GM12892 (cell line): ENCODE measurements around the gene MGMT.

Experiments used
- DNase-seq: peaks from one replicate; pipeline ENCODE4 v3.0.0; 2011; ENCODE audit not compliant: insufficient read length
- FAIRE-seq: peaks from 2 replicates; lab custom pipeline; 2011; peaks lifted over from hg19 to GRCh38; lab: Jason Lieb, UNC
- POLR2A ChIP-seq: IDR thresholded peaks from 2 replicates; pipeline ENCODE4 v1.6.1; 2011; ENCODE audit warnings: low read depth, low read length, control low read depth
- POLR2AphosphoS5 ChIP-seq: IDR thresholded peaks from 2 replicates; pipeline ENCODE4 v1.6.1; 2011; ENCODE audit warnings: low read depth, low read length, control low read depth
- TAF1 ChIP-seq: IDR thresholded peaks from 2 replicates; pipeline ENCODE4 v1.6.1; 2011; ENCODE audit warnings: low read depth, mild to moderate bottlenecking, control low read depth, low read length, borderline replicate concordance

Gene MGMT

DNA sequence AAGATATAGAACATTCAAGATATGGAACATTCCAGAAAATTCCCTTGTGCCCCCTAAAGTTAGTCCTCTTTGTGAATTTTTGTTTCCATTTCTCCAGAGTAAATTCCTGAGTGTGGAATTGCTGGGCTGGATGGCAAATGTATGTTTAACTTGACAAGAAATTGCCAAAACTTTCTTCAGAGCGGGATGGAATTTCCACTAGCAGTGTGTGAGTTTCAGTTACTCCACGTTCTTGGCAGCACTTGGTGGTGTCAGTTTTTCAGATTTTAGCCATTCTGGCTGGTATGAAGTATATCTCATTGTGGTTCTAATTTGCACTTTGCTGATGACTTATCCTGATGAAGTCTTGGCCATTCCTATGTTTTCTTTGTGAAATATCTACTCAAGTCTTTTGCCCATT is 71.2 kb downstream of the MGMT start:
- DNase-seq, result no peak
- TF ChIP-seq TAF1 (no peak), POLR2AphosphoS5 (no peak), POLR2A (no peak)
- FAIRE-seq, result no peak

DNA sequence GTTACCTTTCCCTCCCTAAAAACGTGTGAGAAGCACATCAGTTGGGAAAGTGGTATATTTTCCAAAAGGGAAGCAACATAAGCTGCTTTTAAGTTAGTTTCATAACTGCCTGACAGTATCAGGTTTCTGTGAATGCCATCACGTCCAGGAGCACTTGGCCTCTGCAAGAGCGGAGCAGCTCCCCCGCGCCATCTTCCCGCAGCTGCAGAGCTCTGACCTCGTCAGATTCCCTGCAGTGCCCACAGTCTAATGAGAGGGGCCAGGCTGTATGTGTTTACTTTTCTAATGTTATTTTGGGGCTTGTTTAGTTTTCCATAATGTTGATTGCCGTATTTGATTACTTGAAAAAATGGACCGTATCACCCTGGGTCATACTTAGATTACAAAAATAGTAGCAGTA is 74.2 kb downstream of the MGMT start:
- no peak for TF ChIP-seq POLR2AphosphoS5
- DNase-seq (no peak), FAIRE-seq (no peak)

DNA sequence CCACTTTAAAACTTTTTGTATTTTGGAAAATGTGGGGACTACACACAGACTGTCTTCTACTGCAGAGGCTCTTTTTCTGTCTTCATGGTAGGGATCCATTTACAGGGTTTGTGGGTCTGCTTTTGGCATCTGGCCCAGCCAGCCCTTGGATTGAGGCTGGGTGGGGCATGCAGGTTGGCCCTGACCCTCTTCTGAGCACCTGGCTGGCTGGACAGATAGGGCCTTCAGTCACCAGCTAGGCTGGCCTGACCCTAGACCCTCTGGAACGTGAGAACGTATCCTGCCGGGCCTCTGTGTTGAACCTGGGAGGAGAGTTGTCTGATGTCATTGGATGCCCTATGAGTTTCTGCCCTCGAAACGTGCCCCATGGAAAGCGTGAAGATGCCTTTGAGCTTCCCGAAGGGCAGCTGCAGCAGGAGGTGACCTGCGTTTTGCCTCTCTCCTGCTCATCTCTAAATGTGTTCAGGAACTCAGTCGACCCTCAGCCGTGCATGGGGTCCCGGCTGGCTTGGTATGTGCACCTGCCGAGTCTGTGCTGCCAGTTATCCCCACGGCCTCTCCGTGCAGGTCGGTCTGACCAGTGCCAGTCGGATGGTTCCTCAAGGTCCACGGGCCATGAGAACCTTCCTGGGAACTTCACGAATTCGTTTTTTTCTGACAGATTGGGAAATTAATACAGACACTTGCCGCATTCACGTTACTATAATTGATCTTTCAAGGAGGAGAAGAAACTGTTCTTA is 74.9 kb downstream of the MGMT start:
- FAIRE-seq, result no peak
- no peak for TF ChIP-seq POLR2A
- TF ChIP-seq TAF1, result no peak

DNA sequence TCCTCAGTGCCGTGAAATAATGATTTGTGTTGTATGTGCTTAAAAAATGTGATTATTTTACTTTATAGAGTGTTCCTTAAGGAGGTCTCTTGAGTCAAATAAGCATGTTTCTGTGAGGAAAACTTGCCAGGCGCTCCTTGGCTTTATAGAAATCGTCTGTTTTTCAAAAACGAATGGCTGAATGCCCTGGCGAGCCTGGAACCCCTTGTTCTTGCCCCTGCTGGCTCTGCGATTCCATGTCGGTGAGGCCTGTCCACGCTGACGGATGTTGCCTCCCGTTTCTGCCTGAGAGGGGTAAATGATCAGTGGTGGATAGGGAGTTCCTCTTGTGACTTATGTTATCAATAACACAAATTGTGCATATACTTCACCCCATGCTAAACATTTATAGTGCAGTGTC is 75.5 kb downstream of the MGMT start:
- FAIRE-seq (no peak), DNase-seq (no peak)
- TF ChIP-seq POLR2AphosphoS5, result no peak
- no peak for TF ChIP-seq TAF1
- no peak for TF ChIP-seq POLR2A

More for the DNA sequence above, 74.9 kb downstream of the MGMT start:
- DNase-seq, result no peak

DNA sequence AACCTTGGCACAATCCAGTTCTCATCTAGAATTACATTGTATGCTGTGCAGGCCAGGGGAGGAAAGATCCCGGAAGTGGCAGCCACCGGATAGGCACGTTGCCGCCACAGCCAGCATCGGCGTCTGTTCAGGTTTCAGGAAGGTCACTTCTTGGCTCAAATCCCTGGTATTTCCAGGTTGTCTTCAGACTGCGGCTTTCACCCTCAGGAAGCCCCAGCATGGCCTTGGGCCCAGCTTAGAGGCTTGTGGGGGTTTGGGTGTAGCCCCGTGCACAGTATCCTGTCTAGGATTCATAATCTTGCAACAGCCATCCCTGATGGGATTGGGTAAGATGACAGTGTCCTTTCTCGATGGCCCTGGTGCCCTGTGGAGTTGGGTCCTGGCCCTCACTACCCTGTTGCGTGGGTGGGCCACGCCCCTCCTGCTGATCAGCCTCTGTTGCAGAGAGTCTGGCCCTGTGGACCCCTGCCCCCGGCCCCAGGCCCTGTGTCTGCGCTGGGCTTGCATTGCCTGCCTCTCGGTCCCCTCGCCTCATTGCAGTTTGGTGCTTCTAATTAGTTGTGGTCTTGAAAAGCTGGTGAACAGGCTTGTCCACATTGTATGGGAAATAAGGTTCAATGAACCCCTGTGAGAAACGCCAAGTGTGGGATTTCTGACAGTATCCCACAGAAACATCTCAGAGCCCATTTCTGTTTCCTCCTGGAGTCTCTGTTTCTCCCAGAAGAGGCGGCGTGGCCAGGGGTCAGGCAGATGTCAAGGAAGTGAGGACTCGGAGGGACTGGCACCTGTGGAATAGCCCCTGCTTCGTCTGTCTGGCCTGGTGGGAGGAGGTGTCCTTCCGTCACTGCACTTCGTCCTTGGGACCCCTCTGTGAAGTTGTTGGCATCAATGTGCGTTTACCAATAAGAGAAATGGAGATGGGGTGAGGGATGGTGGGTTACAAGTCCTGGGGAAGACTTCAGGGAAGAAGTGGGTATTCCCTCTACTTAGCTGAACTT is 77.5 kb downstream of the MGMT start:
- DNase-seq, result no peak
- no peak for TF ChIP-seq POLR2AphosphoS5
- no peak for TF ChIP-seq POLR2A
- no peak for TF ChIP-seq TAF1
- FAIRE-seq, result no peak

DNA sequence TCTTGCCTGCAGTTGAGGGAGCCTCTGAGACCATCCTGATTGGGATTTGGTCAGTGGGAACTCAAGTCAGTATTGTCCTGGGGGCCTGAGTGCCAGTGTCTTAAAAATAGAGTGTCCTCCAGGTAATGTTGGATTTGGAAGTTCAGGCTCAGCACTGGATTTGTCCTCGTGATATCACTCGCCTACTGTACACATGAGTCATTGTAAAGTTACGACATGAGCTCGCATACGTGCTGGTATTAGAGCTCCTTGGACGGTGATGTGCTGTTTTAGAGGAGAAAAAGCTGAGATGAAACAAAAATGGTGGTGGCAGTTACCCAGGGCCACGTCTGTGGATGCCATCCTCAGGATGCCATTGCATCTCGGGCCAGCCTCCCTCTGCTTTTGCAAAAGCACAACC is 78.2 kb downstream of the MGMT start:
- TF ChIP-seq POLR2A (no peak), POLR2AphosphoS5 (no peak), TAF1 (no peak)
- FAIRE-seq (no peak), DNase-seq (no peak)

DNA sequence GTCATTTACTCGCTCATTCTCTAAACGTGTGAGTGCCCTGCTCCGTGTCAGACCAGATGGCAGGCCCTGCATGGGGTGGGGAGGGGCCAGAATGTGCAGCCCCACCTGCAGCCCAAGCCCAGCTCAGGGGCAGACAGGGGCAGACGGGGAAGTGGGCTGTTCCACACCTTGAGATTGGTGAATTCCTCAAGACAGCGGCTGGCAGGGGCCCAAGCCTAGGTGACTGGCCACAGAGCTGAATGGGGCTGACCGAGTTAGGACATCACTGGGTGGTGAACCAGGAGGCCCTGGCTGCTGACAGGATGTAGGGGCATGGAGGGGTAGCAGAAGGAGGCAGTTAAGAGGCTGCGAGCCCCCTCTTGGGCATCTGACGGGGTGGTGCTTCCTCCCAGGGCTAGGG is 79.1 kb downstream of the MGMT start:
- DNase-seq (no peak), FAIRE-seq (no peak)

DNA sequence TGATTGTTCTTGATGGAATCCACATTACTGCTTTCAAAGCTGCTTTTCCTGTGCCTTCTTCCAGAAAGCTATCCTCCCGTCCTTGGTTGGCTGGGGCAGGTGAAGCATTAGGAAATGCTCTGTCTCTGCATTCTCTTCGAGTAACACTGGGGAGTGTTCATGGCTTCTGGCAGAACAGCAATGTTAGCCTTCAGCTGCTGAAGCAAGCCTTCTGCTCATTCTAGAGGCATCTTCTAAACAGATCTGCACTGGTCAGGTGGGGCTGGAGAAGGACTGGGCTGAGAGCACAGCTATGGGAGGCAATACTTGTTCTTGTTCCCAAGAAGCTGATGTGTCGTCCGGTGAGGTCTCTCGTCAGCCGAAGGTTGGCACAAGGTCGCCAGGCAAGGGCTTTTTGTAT is 80.6 kb downstream of the MGMT start:
- DNase-seq (no peak), FAIRE-seq (no peak)
- TF ChIP-seq POLR2AphosphoS5 (no peak), POLR2A (no peak), TAF1 (no peak)

More for the DNA sequence above, 79.1 kb downstream of the MGMT start:
- TF ChIP-seq TAF1 (no peak), POLR2A (no peak)

DNA sequence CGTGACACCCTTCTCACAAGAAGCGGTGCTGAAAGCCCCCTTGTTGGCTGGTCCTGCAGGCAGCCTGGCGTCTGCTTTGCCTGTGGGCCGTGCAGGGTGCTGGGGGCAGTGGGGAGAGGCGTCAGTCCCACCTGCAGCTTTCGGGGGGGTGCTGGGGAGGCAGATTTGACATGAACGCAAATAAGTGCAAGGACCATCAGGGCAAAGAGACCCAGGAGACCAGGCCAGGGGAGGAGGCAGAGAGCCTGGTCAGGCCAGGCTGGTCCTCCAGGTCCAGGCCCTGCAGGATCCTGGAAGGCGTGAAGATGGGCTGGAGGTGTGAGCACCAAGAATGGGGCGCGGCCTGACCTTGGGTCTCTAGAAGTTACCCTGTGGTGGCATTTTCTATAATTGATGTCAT is 81.6 kb downstream of the MGMT start:
- TF ChIP-seq POLR2A, result no peak
- no peak for TF ChIP-seq POLR2AphosphoS5
- no peak for TF ChIP-seq TAF1
- FAIRE-seq (no peak), DNase-seq (no peak)

DNA sequence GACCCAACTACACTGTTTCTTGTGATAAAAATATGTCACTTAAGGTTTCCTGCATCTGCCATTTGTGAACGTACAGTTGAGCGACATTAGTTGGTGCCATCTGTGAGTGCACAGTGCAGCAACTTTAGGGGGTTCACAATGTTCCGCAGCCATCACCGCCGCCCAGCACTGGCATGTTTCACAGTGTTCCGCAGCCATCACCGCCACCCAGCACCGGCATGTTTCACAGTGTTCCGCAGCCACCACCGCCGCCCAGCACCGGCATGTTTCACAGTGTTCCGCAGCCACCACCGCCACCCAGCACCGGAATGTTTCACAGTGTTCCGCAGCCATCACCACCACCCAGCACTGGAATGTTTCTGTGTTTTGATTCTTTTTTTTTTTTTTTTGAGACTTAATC is 83.0 kb downstream of the MGMT start:
- DNase-seq (no peak), FAIRE-seq (no peak)
- TF ChIP-seq POLR2A (no peak), POLR2AphosphoS5 (no peak), TAF1 (no peak)

DNA sequence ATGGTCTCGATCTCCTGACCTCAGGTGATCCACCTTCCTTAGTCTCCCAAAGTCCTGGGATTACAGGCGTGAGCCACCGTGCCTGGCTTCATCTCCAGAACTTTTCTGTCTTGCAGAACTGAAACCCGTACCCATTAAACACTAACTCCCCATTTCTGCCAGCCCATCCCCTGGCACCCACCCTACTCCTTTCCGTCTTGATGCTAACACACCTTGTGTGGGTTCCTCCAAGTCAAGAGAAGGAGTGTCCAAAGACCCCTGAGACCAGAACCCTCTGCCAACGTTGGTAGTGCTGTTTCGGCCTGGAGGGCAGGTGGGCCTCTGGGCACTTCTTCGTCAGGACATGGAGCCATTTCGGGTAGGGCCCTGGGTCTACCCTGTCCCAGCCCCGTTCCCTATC is 83.6 kb downstream of the MGMT start:
- DNase-seq (no peak), FAIRE-seq (no peak)
- TF ChIP-seq TAF1 (no peak), POLR2AphosphoS5 (no peak), POLR2A (no peak)

DNA sequence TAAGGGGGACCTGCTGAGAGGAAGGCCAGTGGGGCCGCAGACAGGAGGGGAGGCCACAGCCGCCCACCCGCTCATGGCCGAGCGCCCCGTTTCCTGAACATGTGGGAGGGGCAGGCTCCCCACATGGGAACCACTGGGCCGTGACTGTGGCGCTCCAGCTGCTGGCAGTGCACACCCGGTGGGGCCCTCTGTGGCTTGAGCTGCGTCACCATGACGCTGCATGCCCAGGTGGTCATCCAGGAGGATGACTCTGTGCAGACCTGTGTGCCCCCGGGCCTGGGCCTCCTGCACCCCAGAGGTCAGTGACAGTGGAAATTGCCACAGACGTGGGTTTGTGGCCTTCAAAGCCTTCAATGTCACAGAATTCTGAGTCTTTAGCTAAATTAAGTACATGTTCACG is 85.1 kb downstream of the MGMT start:
- TF ChIP-seq TAF1, result no peak
- TF ChIP-seq POLR2A, result no peak
- no peak for TF ChIP-seq POLR2AphosphoS5
- FAIRE-seq (no peak), DNase-seq (no peak)

DNA sequence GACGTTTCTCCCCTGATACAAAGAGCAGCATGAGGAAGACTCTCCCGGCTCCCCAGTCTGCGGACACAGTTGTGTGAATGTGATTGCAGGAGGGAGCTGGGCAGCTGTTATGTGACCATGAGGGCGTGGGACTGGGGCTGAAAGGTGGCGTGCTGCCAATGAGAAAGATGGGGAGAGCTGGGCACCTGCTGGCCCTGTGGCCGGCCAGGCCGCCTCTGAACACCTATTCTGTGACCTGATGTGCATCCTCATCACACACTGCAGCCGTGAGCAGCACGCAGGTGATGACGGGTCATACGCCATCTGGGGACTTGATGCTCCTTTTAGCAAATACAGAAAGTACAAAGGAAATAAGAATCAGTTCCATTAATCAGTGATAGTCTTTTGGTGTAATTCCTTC is 86.9 kb downstream of the MGMT start:
- TF ChIP-seq POLR2AphosphoS5 (no peak), TAF1 (no peak), POLR2A (no peak)
- DNase-seq (no peak), FAIRE-seq (no peak)
